ENCODE data around the gene BCL10. TPM values are rescaled to one million over a fixed set of nuclear protein-coding genes. Genes with fewer than 3 reads are reported as not detected.

The BCL10 gene
- total and polyA plus RNA-seq, 2 of the 8 experiments (the other 6 are each of a cell fraction or from before 2014, with no cell fraction given): 7.4 to 29.6 TPM

GRCh38 chr1:85264150-85264549 is 12.3 kb downstream of the BCL10 start (continued):
- TF ChIP-seq FOSL1 (IDR thresholded peaks at IDR 0.05; ENCODE audit: insufficient read depth, low read depth, low read length) (no peak), CTBP2 (IDR thresholded peaks at IDR 0.05; ENCODE audit: borderline replicate concordance, insufficient read depth, insufficient read length, low read length) (no peak), CHD1 (IDR thresholded peaks at IDR 0.05; ENCODE audit: low read depth, low read length) (no peak)

All from H1 (cell line).